HFFc6 (cell line): Measurements from ENCODE around the gene GFRA1. TPM values are rescaled to one million over a fixed set of nuclear protein-coding genes. Genes with fewer than 3 reads are reported as not detected.

ENCODE experiments used
- DNase-seq: peaks from one replicate; pipeline ENCODE4 v3.0.0-alpha.2; 2018
- H3K27ac Mint-ChIP-seq: 2 replicates; pipeline ENCODE4 v1.8.0; 2020; ENCODE audit warnings: mild to moderate bottlenecking, mixed read lengths
- H3K27me3 Mint-ChIP-seq: 2 replicates; pipeline ENCODE4 v1.8.0; 2021; ENCODE audit warnings: mild to moderate bottlenecking, moderate library complexity, mixed read lengths; ENCODE audit not compliant: insufficient read depth
- H3K36me3 Mint-ChIP-seq: 2 replicates; pipeline ENCODE4 v1.8.0; 2021; ENCODE audit warnings: low read depth, mixed read lengths
- H3K4me1 Mint-ChIP-seq: 2 replicates; pipeline ENCODE4 v1.8.0; 2020; ENCODE audit warnings: low read depth, mixed read lengths
- H3K4me3 Mint-ChIP-seq: 2 replicates; pipeline ENCODE4 v1.8.0; 2020; ENCODE audit warnings: mild to moderate bottlenecking, moderate library complexity, mixed read lengths
- H3K9me3 Mint-ChIP-seq: 2 replicates; pipeline ENCODE4 v1.8.0; 2020; ENCODE audit warnings: mild to moderate bottlenecking, mixed read lengths
- total RNA-seq, 6 experiments: library from RNA; stranded (reverse); fragmentation: NEBNext Ultra II Directional; extraction: Animal tissue kit (Norgen Biotek cat#: 25700); gene quantifications; 2 replicates in 1 of 6; 3 replicates in 5 of 6; pipeline ENCODE4 v1.2.3, GENCODE V29; 2021
- TF ChIP-seq, protein P1 (sequence below): fragments of 200-600 bp; sonication (generic); IDR thresholded peaks from 2 replicates; pipeline ENCODE4 v1.5.0; 2021; ENCODE audit warnings: antibody characterized with exemption, mild to moderate bottlenecking

GFRA1 gene
- total RNA-seq, 6 experiments from 2014 or later: 7.3 to 17.2 (median 15.9) TPM

DNA sequence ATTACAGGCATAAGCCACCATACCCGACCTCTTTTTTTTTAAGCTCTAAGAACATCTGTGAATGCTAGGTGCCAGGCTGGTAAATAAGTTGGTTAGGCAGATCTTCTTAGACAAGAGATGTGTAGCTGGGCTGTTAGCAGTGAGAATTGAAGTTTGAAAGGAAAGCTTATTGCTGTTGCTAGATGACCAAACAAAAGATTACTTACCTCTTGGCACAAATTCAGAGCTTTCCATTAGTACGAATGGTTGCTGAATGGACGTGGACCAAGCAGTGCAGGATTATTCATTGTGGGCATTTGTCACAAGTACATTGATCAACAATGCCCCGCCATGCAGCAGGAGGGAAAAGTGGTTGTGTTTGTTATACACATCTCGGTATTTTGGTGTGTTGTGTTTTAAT lies 131.2 kb downstream of the GFRA1 start:
- Mint-ChIP-seq H3K4me3 (no peak overlapping the region), H3K36me3 (no peaks in the 10 kb centered on the region), H3K9me3 (no peaks in the 10 kb centered on the region), H3K27ac (no peak overlapping the region), H3K27me3 (no peaks in the 10 kb centered on the region; the same call in 1 of the 2 replicates), H3K4me1 (peaks cover 8% of the 10 kb centered on the region; the same call in 1 of the 2 replicates)
- TF ChIP-seq, protein P1, sequence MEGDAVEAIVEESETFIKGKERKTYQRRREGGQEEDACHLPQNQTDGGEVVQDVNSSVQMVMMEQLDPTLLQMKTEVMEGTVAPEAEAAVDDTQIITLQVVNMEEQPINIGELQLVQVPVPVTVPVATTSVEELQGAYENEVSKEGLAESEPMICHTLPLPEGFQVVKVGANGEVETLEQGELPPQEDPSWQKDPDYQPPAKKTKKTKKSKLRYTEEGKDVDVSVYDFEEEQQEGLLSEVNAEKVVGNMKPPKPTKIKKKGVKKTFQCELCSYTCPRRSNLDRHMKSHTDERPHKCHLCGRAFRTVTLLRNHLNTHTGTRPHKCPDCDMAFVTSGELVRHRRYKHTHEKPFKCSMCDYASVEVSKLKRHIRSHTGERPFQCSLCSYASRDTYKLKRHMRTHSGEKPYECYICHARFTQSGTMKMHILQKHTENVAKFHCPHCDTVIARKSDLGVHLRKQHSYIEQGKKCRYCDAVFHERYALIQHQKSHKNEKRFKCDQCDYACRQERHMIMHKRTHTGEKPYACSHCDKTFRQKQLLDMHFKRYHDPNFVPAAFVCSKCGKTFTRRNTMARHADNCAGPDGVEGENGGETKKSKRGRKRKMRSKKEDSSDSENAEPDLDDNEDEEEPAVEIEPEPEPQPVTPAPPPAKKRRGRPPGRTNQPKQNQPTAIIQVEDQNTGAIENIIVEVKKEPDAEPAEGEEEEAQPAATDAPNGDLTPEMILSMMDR: no peak
- no peak for DNase-seq

DNA sequence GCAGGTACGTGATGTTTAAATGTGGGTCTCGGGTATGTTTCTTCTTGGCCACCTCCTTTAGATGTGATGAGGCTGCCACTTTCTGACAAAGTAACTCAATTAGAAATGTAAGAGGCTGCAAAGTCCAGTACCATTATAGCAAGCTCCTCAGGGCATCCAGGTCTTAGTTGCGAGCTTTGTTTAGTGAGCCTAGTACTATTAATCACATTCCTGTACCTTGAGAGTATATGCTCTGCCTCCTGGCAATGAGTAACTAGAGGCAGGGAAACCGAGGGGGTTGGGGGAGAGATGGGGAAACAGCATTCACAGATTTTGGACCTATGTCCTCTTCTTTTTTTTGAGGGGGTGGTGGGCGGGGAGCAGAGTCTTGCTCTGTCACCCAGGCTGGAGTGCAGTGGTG lies 131.8 kb downstream of the GFRA1 start:
- no peak for DNase-seq
- H3K9me3 Mint-ChIP-seq: no peaks in the 10 kb centered on the region
- no peaks in the 10 kb centered on the region for H3K27me3 Mint-ChIP-seq
- no peak overlapping the region for H3K4me3 Mint-ChIP-seq
- TF ChIP-seq, protein P1: no peak
- no peaks in the 10 kb centered on the region for H3K36me3 Mint-ChIP-seq
- H3K4me1 Mint-ChIP-seq: peaks cover 9% of the 10 kb centered on the region; the same call in 1 of the 2 replicates
- H3K27ac Mint-ChIP-seq: no peak overlapping the region

DNA sequence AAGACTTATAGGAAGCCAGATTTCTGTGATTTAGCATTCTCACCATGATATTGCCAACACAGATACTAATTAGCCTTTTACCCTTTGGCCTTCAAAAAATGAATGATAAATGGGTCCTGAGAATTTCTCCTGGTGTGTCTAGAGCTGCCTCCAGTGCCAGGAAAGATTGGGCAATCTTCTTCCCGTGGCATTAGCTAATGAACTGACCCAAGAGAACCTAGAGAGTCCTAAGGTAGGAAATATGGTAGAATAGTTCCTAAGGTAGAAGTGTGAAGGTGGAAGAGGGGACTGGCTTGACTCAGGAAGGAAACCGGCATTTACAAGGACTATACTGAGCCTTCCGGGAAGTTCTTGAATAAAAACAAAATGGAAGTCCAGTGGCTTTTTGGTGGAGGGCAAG lies 133.1 kb downstream of the GFRA1 start:
- H3K9me3 Mint-ChIP-seq: no peaks in the 10 kb centered on the region
- TF ChIP-seq, protein P1: no peak
- H3K4me3 Mint-ChIP-seq: no peak overlapping the region
- no peak for DNase-seq
- no peaks in the 10 kb centered on the region for H3K27me3 Mint-ChIP-seq
- H3K27ac Mint-ChIP-seq: no peak overlapping the region
- H3K36me3 Mint-ChIP-seq: no peaks in the 10 kb centered on the region
- peaks cover 9% of the 10 kb centered on the region; the same call in 1 of the 2 replicates for H3K4me1 Mint-ChIP-seq

DNA sequence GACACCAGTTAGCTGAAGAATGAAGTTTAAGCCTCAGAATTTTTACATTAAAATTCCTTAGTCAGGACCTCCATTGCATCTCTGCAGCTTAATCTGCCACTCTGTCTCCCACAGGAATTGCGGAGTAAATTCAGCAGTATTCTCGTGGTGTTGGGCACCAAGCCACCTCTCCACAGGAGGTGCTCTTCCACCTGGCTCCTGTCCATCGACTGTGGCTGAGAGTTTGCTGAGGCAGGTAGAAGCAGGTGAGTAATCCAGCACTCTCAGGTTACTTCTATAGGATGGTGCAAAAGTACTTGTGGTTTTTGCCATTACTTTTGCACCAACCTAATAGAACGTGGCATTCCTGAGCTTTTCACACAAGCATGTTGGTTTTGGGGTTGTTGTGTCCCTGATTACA lies 134.1 kb downstream of the GFRA1 start:
- Mint-ChIP-seq H3K36me3 (no peaks in the 10 kb centered on the region), H3K27ac (no peak overlapping the region), H3K9me3 (no peaks in the 10 kb centered on the region), H3K27me3 (no peaks in the 10 kb centered on the region), H3K4me1 (peaks cover 9% of the 10 kb centered on the region; the same call in 1 of the 2 replicates), H3K4me3 (no peak overlapping the region)
- DNase-seq: no peak
- TF ChIP-seq, protein P1: no peak

DNA sequence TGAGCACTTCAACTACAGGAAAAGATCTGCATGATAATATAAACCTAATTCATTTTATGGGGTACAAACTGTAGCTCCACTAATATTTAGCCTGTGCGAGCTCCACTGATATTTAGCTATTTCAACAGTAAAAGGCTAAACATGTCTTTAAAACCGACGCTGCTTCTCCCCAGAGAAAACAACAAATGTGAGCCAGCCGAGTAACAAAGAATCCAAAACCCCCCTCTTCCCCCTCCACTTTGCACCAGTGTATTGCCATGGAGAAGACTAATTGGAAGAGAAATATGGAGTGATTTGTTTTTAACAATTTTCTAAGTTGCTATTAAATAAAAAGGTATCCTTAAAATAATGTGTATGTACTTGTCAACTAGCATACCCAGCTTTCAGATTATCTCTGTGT lies 136.7 kb downstream of the GFRA1 start:
- no peaks in the 10 kb centered on the region for H3K36me3 Mint-ChIP-seq
- peaks cover 1% of the 10 kb centered on the region; the same call in 1 of the 2 replicates for H3K27me3 Mint-ChIP-seq
- H3K27ac Mint-ChIP-seq: no peak overlapping the region

More for the DNA sequence above, 136.7 kb downstream of the GFRA1 start:
- TF ChIP-seq, protein P1: no peak
- DNase-seq: no peak
- no peaks in the 10 kb centered on the region for H3K9me3 Mint-ChIP-seq
- no peak overlapping the region for H3K4me3 Mint-ChIP-seq
- H3K4me1 Mint-ChIP-seq: peaks cover 9% of the 10 kb centered on the region; the same call in 1 of the 2 replicates
